H9 (cell line): ENCODE results near the gene TBC1D20. TPM values are rescaled to one million over a fixed set of nuclear protein-coding genes. Genes with fewer than 3 reads are reported as not detected.
"Not testable (repeated sequence)": the region's sequence is repeated elsewhere in the genome, so short reads cannot be mapped to it uniquely, and the experiment has no call there.

Experiments
- DNase-seq: peaks from one replicate; pipeline ENCODE4 v3.0.0-alpha.2; 2017
- H2AFZ ChIP-seq: one replicate; pipeline ENCODE4 v1.6.1; 2013; ENCODE audit warnings: mild to moderate bottlenecking, low read length, control low read depth, moderate library complexity
- H2AK5ac ChIP-seq: 2 replicates; pipeline ENCODE4 v1.6.1; 2013; ENCODE audit warnings: low read length, control low read depth, mixed read lengths; ENCODE audit not compliant: insufficient read length
- H2BK120ac ChIP-seq: one replicate; pipeline ENCODE4 v1.6.1; 2013; ENCODE audit warnings: low read depth, mild to moderate bottlenecking, low read length, control low read depth, inconsistent platforms; ENCODE audit not compliant: poor library complexity, severe bottlenecking
- H2BK12ac ChIP-seq: 2 replicates; pipeline ENCODE4 v1.6.1; 2013; ENCODE audit warnings: low read length, control low read depth, mixed read lengths, low read depth; ENCODE audit not compliant: insufficient read length
- H2BK15ac ChIP-seq: 2 replicates; pipeline ENCODE4 v1.6.1; 2013; ENCODE audit warnings: low read depth, low read length, control low read depth
- H2BK20ac ChIP-seq: one replicate; pipeline ENCODE4 v1.6.1; 2013; ENCODE audit warnings: low read depth, mild to moderate bottlenecking, low read length, control low read depth, inconsistent platforms; ENCODE audit not compliant: poor library complexity, severe bottlenecking
- H2BK5ac ChIP-seq: 2 replicates; pipeline ENCODE4 v1.6.1; 2013; ENCODE audit warnings: low read length, control low read depth, mixed read lengths; ENCODE audit not compliant: insufficient read length
- H3K14ac ChIP-seq: 2 replicates; pipeline ENCODE4 v1.6.1; 2013; ENCODE audit warnings: low read length, control low read depth; ENCODE audit not compliant: insufficient read depth
- H3K18ac ChIP-seq: 2 replicates; pipeline ENCODE4 v1.6.1; 2013; ENCODE audit warnings: low read depth, mild to moderate bottlenecking, mixed read lengths, low read length, control low read depth; ENCODE audit not compliant: insufficient read length
- H3K23ac ChIP-seq: 2 replicates; pipeline ENCODE4 v1.6.1; 2013; ENCODE audit warnings: low read length, control low read depth, mixed read lengths, low read depth; ENCODE audit not compliant: insufficient read length
- H3K23me2 ChIP-seq: 2 replicates; pipeline ENCODE4 v1.6.1; 2013; ENCODE audit warnings: low read depth, mild to moderate bottlenecking, mixed read lengths, low read length, control low read depth; ENCODE audit not compliant: insufficient read length, poor library complexity, severe bottlenecking
- H3K27ac ChIP-seq: 2 replicates; pipeline ENCODE4 v1.5.1; 2013; ENCODE audit warnings: low read length, control low read depth, mixed read lengths, low read depth; ENCODE audit not compliant: insufficient read length
- H3K27me3 ChIP-seq: 2 replicates; pipeline ENCODE4 v1.6.1; 2013; ENCODE audit warnings: low read length, control low read depth, inconsistent platforms; ENCODE audit not compliant: insufficient read depth
- H3K4ac ChIP-seq: 2 replicates; pipeline ENCODE4 v1.6.1; 2013; ENCODE audit warnings: low read depth, mild to moderate bottlenecking, control low read depth, inconsistent platforms, low read length, moderate library complexity
- H3K4me1 ChIP-seq: 2 replicates; pipeline ENCODE4 v1.6.1; 2013; ENCODE audit warnings: low read length, control low read depth, inconsistent platforms; ENCODE audit not compliant: insufficient read depth
- H3K4me2 ChIP-seq: 2 replicates; pipeline ENCODE4 v1.6.1; 2013; ENCODE audit warnings: low read length, control low read depth, mixed read lengths; ENCODE audit not compliant: insufficient read length, insufficient read depth
- H3K56ac ChIP-seq: 2 replicates; pipeline ENCODE4 v1.6.1; 2013; ENCODE audit warnings: low read depth, mild to moderate bottlenecking, mixed read lengths, low read length, control low read depth; ENCODE audit not compliant: insufficient read length
- H3K79me1 ChIP-seq: 2 replicates; pipeline ENCODE4 v1.6.1; 2013; ENCODE audit warnings: low read depth, mild to moderate bottlenecking, moderate library complexity, low read length, control low read depth, inconsistent platforms; ENCODE audit not compliant: insufficient read depth, poor library complexity, severe bottlenecking
- H3K79me2 ChIP-seq: 2 replicates; pipeline ENCODE4 v1.6.1; 2013; ENCODE audit warnings: low read length, control low read depth, inconsistent platforms; ENCODE audit not compliant: insufficient read depth
- H3K9ac ChIP-seq: 2 replicates; pipeline ENCODE4 v1.6.1; 2013; ENCODE audit warnings: low read length, control low read depth, mixed read lengths; ENCODE audit not compliant: insufficient read length; ENCODE audit errors: extremely low read depth
- H3K9me3 ChIP-seq: one replicate; pipeline ENCODE4 v1.6.1; 2013; ENCODE audit warnings: low read depth, low read length, inconsistent platforms; ENCODE audit not compliant: control insufficient read depth
- H3T11ph ChIP-seq: one replicate; pipeline ENCODE4 v1.6.1; 2013; ENCODE audit warnings: mild to moderate bottlenecking, low read length, control low read depth, inconsistent platforms
- H4K20me1 ChIP-seq: one replicate; pipeline ENCODE4 v1.6.1; 2013; ENCODE audit not compliant: control insufficient read depth, insufficient read length, insufficient read depth
- H4K5ac ChIP-seq: 2 replicates; pipeline ENCODE4 v1.6.1; 2013; ENCODE audit warnings: low read depth, mild to moderate bottlenecking, mixed read lengths, low read length, control low read depth; ENCODE audit not compliant: insufficient read length
- H4K8ac ChIP-seq: replicated peaks from 2 replicates; pipeline ENCODE4 v1.6.1; 2013; ENCODE audit warnings: low read length, control low read depth, mixed read lengths, low read depth; ENCODE audit not compliant: insufficient read length
- H4K91ac ChIP-seq: 2 replicates; pipeline ENCODE4 v1.6.1; 2013; ENCODE audit warnings: low read depth, mild to moderate bottlenecking, moderate library complexity, mixed read lengths, low read length, control low read depth; ENCODE audit not compliant: insufficient read length
- H3K27ac Mint-ChIP-seq, 3 experiments: 2 replicates in 2 of 3; 3 replicates in 1 of 3; pipeline ENCODE4 v1.8.0; 2020 to 2021; ENCODE audit warnings: mixed read lengths in 3 of 3, mild to moderate bottlenecking in 1 of 3, moderate library complexity in 1 of 3
- H3K27me3 Mint-ChIP-seq: 2 replicates; pipeline ENCODE4 v1.8.0; 2021; ENCODE audit warnings: low read depth, mild to moderate bottlenecking, moderate library complexity, mixed read lengths
- H3K36me3 Mint-ChIP-seq, 3 experiments: 2 replicates in 2 of 3; 3 replicates in 1 of 3; pipeline ENCODE4 v1.8.0; 2020 to 2021; ENCODE audit warnings: low read depth in 3 of 3, mixed read lengths in 3 of 3; ENCODE audit not compliant: insufficient read depth in 1 of 3
- H3K4me1 Mint-ChIP-seq, 2 experiments: 2 replicates each; pipeline ENCODE4 v1.8.0; 2020; ENCODE audit warnings: mixed read lengths in 2 of 2
- H3K4me3 Mint-ChIP-seq, 2 experiments: 2 replicates in 1 of 2; 3 replicates in 1 of 2; pipeline ENCODE4 v1.8.0; 2020 to 2021; ENCODE audit warnings: mild to moderate bottlenecking in 2 of 2, mixed read lengths in 2 of 2, moderate library complexity in 1 of 2
- H3K9me3 Mint-ChIP-seq, 2 experiments: 2 replicates in 1 of 2; 3 replicates in 1 of 2; pipeline ENCODE4 v1.8.0; 2020; ENCODE audit warnings: mild to moderate bottlenecking in 2 of 2, mixed read lengths in 2 of 2, moderate library complexity in 1 of 2
- WGBS: extraction: QIAGEN DNeasy Blood & Tissue Kit; methylation state at CpG from one replicate; pipeline ENCODE4 v1.1.7; 2013; ENCODE audit warnings: missing lambda C conversion rate, low lambda C conversion rate, mixed read lengths; ENCODE audit not compliant: insufficient read length; ENCODE audit errors: extremely low coverage; 5-methylcytosine and 5-hydroxymethylcytosine counted together
- long read RNA-seq: library from polyadenylated mRNA; unstranded; transcript quantifications from one replicate; pipeline ENCODE4 v2.0.0, GENCODE V29; 2020
- total RNA-seq: library from RNA; stranded (reverse); gene quantifications from 2 replicates; pipeline ENCODE4 v1.2.1, GENCODE V29; 2021
- TF ChIP-seq, protein P1 (sequence below): fragments of 200-600 bp; sonication (generic); conservative IDR thresholded peaks from 3 replicates; pipeline ENCODE4 v1.8.0; 2021; ENCODE audit warnings: antibody characterized with exemption, mild to moderate bottlenecking

TBC1D20 gene, protein sequence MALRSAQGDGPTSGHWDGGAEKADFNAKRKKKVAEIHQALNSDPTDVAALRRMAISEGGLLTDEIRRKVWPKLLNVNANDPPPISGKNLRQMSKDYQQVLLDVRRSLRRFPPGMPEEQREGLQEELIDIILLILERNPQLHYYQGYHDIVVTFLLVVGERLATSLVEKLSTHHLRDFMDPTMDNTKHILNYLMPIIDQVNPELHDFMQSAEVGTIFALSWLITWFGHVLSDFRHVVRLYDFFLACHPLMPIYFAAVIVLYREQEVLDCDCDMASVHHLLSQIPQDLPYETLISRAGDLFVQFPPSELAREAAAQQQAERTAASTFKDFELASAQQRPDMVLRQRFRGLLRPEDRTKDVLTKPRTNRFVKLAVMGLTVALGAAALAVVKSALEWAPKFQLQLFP
- total RNA-seq: 16.8 and 17.9 TPM in 2 replicates
- long read RNA-seq, partial matches to known transcripts: 1 of 5 reads
- long read RNA-seq, other reads (novel, unspliced or antisense): 4 of 5 reads

DNA sequence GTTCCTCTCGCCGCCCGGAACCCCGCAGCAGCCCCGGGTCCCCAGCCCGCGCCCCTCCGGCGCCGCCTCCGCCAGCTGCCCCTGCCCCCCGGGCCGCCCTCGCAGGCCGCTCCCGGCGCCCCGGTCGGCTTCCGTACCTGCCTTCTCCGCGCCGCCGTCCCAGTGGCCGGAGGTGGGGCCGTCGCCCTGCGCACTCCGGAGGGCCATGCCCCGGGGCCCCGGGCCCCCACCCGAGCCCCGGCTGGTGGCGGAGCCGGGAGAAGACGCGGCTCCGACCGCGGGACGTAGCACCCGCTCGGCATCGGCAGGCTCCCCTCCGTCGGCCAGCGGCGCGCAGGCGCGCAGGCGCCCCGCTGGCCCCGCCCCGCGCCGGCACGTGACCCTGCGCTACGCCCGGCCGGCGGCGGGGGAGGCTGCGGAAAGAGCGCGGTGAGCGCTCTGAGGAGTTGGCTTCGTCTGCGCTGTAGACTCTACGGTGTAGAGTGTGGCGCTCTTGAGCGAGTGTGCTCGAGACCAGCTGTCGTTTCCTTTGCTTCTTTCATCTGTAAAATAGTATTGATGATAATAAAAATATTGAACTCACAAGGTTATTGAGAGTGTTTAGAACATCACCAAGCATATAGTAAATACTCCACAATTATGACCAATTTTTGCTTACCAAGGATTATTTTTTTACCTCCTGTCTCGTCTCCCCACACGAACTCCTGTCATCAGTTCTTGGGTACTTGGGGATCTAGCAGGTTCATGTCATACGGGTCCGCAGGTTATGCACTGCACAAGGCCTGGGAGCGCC lies at the start of gene TBC1D20:
TBC1D20 (minus strand) TSS at position 335 of the 793 bp plus-strand sequence; CDS start at position 207, 128 bp downstream.
- Mint-ChIP-seq H3K27me3 (peaks cover 35% of the 10 kb centered on the region), H3K9me3 (peaks cover 7 to 8% of the 10 kb centered on the region in 2 experiments), H3K36me3 (peaks cover 0 to 2% (median 2%) of the 10 kb centered on the region in 3 experiments; a peak in 4 of 7 replicates), H3K4me3 (peak within 1 kb of the TSS; percentile 82 to 91), H3K4me1 (peaks cover 15 to 19% of the 10 kb centered on the region in 2 experiments), H3K27ac (peak within 1 kb of the TSS in 2 of 3 experiments; percentile 3 to 72; a peak in 2 of 7 replicates)
- H3K4ac ChIP-seq: no peak within 1 kb of the TSS
- peaks cover 4% of the 10 kb centered on the region; the same call in 1 of the 2 replicates for H3K79me2 ChIP-seq
- H4K91ac ChIP-seq: no peak within 1 kb of the TSS
- no peaks in the 10 kb centered on the region; the same call in 1 of the 2 replicates for H3K4me1 ChIP-seq
- no peaks in the 10 kb centered on the region for H4K20me1 ChIP-seq
- H3K23me2 ChIP-seq: peaks cover 6% of the 10 kb centered on the region
- no peak within 1 kb of the TSS for H2BK15ac ChIP-seq
- no peaks in the 10 kb centered on the region for H3K27me3 ChIP-seq
- peak within 1 kb of the TSS; percentile 9 for H3K14ac ChIP-seq
- no peak within 1 kb of the TSS for H2BK120ac ChIP-seq
- no peak within 1 kb of the TSS for H2BK5ac ChIP-seq
- H3K79me1 ChIP-seq: no peaks in the 10 kb centered on the region
- TF ChIP-seq, protein P1, sequence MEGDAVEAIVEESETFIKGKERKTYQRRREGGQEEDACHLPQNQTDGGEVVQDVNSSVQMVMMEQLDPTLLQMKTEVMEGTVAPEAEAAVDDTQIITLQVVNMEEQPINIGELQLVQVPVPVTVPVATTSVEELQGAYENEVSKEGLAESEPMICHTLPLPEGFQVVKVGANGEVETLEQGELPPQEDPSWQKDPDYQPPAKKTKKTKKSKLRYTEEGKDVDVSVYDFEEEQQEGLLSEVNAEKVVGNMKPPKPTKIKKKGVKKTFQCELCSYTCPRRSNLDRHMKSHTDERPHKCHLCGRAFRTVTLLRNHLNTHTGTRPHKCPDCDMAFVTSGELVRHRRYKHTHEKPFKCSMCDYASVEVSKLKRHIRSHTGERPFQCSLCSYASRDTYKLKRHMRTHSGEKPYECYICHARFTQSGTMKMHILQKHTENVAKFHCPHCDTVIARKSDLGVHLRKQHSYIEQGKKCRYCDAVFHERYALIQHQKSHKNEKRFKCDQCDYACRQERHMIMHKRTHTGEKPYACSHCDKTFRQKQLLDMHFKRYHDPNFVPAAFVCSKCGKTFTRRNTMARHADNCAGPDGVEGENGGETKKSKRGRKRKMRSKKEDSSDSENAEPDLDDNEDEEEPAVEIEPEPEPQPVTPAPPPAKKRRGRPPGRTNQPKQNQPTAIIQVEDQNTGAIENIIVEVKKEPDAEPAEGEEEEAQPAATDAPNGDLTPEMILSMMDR: peak; percentile 31; the same call in 2 of the 3 replicates
- H3K4me2 ChIP-seq: peak within 1 kb of the TSS; percentile 62
- no peak within 1 kb of the TSS for H3K56ac ChIP-seq
- no peak within 1 kb of the TSS for H2AK5ac ChIP-seq
- H3K27ac ChIP-seq: no peak within 1 kb of the TSS
- H2BK12ac ChIP-seq: no peak within 1 kb of the TSS
- no peak within 1 kb of the TSS for H2BK20ac ChIP-seq
- H3T11ph ChIP-seq: no peak within 1 kb of the TSS
- peaks cover under 1% of the 10 kb centered on the region for H3K9me3 ChIP-seq
- peak within 1 kb of the TSS; percentile 43 for H3K9ac ChIP-seq
- WGBS: no CpG with 5 or more reads among the region's 80 CpGs
- H4K8ac ChIP-seq: no peak within 1 kb of the TSS
- no peak within 1 kb of the TSS for H3K18ac ChIP-seq
- peak; percentile 83 for DNase-seq
- H4K5ac ChIP-seq: no peak within 1 kb of the TSS
- peak within 1 kb of the TSS; percentile 90 for H2AFZ ChIP-seq
- H3K23ac ChIP-seq: no peak within 1 kb of the TSS

DNA sequence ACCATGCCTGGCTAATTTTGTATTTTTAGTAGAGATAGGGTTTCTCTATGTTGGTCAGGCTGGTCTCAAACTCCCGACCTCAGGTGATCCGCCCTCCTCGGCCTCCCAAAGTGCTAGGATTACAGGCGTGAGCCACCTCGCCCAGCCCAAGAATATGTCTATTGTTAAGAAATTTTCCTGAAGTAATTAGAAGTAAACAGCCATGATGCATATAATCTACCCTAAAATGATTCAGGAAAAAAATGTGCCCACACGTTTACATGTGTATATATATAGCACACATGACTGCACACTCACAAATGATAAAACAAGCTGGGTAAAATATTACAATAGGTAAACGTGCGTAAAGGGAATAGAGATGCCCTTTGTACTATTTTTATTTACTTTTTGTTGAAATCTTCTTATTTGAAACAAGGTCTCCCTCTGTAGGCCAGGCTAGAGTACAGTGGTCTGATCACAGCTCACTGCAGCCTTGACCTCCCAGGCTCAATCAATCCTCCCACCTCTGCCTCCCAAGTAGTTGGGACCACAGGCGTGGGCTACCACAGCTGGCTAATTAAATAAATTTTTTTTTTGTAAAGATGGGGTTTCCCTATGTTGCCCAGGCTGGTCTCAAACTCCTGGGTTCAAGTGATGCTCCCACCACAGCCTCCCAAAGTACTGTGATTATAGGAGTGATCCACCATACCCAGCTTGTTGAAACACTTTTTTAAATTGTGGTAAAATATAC lies 48.2 kb upstream of the TBC1D20 start:
- not testable (repeated sequence) for H2AFZ ChIP-seq

More for the DNA sequence above, 48.2 kb upstream of the TBC1D20 start:
- not testable (repeated sequence) for H4K91ac ChIP-seq, H2AK5ac ChIP-seq, H3K4ac ChIP-seq, H3K4me2 ChIP-seq, H3K4me3 Mint-ChIP-seq, H3K27me3 Mint-ChIP-seq, H3K4me1 ChIP-seq, H2BK120ac ChIP-seq, DNase-seq, H3K27ac Mint-ChIP-seq, H3K27me3 ChIP-seq, H2BK20ac ChIP-seq, H3K18ac ChIP-seq, H3K9me3 Mint-ChIP-seq, H2BK15ac ChIP-seq, H3K14ac ChIP-seq, H4K8ac ChIP-seq, H3K4me1 Mint-ChIP-seq, H3K23me2 ChIP-seq, H3T11ph ChIP-seq, H2BK5ac ChIP-seq, H3K9ac ChIP-seq, H3K9me3 ChIP-seq, H3K27ac ChIP-seq, H3K23ac ChIP-seq, H4K5ac ChIP-seq, H3K56ac ChIP-seq, H4K20me1 ChIP-seq, H2BK12ac ChIP-seq
- peaks cover 12 to 32% (median 31%) of the 10 kb centered on the region in 3 experiments; a peak in 6 of 7 replicates for H3K36me3 Mint-ChIP-seq
- no CpG with 5 or more reads among the region's 9 CpGs for WGBS
- H3K79me2 ChIP-seq: peaks cover 47% of the 10 kb centered on the region; the same call in 1 of the 2 replicates
- H3K79me1 ChIP-seq: peaks cover 25% of the 10 kb centered on the region
